ENCODE measurements around the gene PCDHB7.
"Not testable (repeated sequence)": the region's sequence is repeated elsewhere in the genome, so short reads cannot be mapped to it uniquely, and the experiment has no call there.

PCDHB7 gene

DNA sequence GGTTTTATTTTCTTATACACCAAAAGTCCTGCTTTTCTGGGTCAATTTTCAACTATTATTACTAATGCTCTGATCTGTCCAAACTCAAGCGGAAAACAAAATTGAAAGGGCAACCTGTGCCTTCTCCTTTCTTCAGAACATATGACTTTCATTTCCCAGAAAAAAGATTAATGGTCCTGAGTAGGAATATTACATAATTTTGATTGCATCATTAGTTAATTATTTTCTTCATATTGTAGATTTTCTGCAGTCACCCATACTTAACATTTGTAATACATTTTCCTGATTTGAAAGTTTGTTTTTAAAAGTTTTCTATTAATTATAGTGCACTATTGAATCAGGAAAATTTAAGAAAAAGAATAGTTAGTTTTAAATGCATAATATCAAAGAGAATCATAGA, 3.5 kb downstream of the PCDHB7 start:
- Histone ChIP-seq H3K9ac (ENCODE audit: low read length) (no peak overlapping the region), H3K9me2 (replicated peaks; ENCODE audit: insufficient read depth, low read length) (no peaks in the 10 kb centered on the region), H3K4me3 (ENCODE audit: insufficient read depth, low read length, poor library complexity, severe bottlenecking) (no peak overlapping the region), H3K9me3 (ENCODE audit: insufficient read depth, low read length) (no peaks in the 10 kb centered on the region), H3K79me2 (ENCODE audit: insufficient read depth, low read length) (no peaks in the 10 kb centered on the region), H2AFZ (ENCODE audit: low read depth, low read length, severe bottlenecking) (no peak overlapping the region), H4K20me1 (ENCODE audit: low read depth, low read length) (no peaks in the 10 kb centered on the region; the same call in 1 of the 2 replicates), H3K27me3 (ENCODE audit: low read length) (peaks cover 3% of the 10 kb centered on the region; the same call in 1 of the 2 replicates), H3K27ac (ENCODE audit: low read depth, low read length) (no peak overlapping the region), H3F3A (ENCODE audit: insufficient read depth) (no peaks in the 10 kb centered on the region), H3K4me2 (ENCODE audit: low read depth, low read length, poor library complexity, severe bottlenecking) (no peak overlapping the region), H3K36me3 (ENCODE audit: low read length) (no peaks in the 10 kb centered on the region)
- no peak for TF ChIP-seq EZH2phosphoT487 (conservative IDR thresholded peaks at IDR 0.05; ENCODE audit: low read length)
- TF ChIP-seq, protein P1, sequence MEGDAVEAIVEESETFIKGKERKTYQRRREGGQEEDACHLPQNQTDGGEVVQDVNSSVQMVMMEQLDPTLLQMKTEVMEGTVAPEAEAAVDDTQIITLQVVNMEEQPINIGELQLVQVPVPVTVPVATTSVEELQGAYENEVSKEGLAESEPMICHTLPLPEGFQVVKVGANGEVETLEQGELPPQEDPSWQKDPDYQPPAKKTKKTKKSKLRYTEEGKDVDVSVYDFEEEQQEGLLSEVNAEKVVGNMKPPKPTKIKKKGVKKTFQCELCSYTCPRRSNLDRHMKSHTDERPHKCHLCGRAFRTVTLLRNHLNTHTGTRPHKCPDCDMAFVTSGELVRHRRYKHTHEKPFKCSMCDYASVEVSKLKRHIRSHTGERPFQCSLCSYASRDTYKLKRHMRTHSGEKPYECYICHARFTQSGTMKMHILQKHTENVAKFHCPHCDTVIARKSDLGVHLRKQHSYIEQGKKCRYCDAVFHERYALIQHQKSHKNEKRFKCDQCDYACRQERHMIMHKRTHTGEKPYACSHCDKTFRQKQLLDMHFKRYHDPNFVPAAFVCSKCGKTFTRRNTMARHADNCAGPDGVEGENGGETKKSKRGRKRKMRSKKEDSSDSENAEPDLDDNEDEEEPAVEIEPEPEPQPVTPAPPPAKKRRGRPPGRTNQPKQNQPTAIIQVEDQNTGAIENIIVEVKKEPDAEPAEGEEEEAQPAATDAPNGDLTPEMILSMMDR (IDR thresholded peaks at IDR 0.05; ENCODE audit: insufficient read depth, low read length, poor library complexity, severe bottlenecking) = no peak

DNA sequence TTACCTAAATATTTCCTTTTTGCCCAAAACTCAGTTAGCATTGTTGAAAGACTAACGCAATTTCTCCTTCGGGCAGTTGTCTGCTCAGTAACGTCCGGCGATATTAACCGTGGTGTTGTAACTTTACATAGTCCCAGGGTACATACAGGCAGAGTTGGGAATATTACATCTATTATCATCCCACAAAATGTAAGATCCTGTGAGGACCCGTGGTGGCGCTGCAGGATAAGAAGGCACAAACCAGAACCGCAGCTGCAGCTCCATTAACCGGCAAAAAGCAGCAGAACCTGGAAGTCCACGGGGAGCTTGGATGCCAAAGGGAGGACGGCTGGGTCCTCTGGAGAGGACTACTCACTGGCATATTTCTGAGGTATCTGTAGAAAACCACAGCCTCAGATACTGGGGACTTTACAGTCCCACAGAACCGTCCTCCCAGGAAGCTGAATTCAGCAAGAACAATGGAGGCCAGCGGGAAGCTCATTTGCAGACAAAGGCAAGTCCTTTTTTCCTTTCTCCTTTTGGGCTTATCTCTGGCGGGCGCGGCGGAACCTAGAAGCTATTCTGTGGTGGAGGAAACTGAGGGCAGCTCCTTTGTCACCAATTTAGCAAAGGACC, 5.2 kb downstream of the PCDHB7 start, which contains the start of gene PCDHB8:
Gene PCDHB8 (plus strand): TSS at position 214 of the 615 bp plus-strand sequence. CDS start 245 bp downstream, at position 459.
- H4K20me1 ChIP-seq (ENCODE audit: low read depth, low read length); H3K4me3 ChIP-seq (ENCODE audit: insufficient read depth, low read length, poor library complexity, severe bottlenecking); H3K9ac ChIP-seq (ENCODE audit: low read length); H3F3A ChIP-seq (ENCODE audit: insufficient read depth); H3K79me2 ChIP-seq (ENCODE audit: insufficient read depth, low read length); H3K27ac ChIP-seq (ENCODE audit: low read depth, low read length); H3K27me3 ChIP-seq (ENCODE audit: low read length); H3K9me2 ChIP-seq (replicated peaks; ENCODE audit: insufficient read depth, low read length); H3K36me3 ChIP-seq (ENCODE audit: low read length); H3K4me2 ChIP-seq (ENCODE audit: low read depth, low read length, poor library complexity, severe bottlenecking); H2AFZ ChIP-seq (ENCODE audit: low read depth, low read length, severe bottlenecking); H3K9me3 ChIP-seq (ENCODE audit: insufficient read depth, low read length): not testable (repeated sequence)

DNA sequence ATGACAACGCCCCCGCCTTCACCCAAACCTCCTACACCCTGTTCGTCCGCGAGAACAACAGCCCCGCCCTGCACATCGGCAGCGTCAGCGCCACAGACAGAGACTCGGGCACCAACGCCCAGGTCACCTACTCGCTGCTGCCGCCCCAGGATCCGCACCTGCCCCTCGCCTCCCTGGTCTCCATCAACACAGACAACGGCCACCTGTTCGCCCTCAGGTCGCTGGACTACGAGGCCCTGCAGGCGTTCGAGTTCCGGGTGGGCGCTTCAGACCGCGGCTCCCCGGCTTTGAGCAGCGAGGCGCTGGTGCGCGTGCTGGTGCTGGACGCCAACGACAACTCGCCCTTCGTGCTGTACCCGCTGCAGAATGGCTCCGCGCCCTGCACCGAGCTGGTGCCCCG, 6.9 kb downstream of the PCDHB7 start:
- not testable (repeated sequence) for H3K27me3 ChIP-seq (ENCODE audit: low read length); H3K9me2 ChIP-seq (replicated peaks; ENCODE audit: insufficient read depth, low read length); H3K4me3 ChIP-seq (ENCODE audit: insufficient read depth, low read length, poor library complexity, severe bottlenecking); H4K20me1 ChIP-seq (ENCODE audit: low read depth, low read length); H3K4me2 ChIP-seq (ENCODE audit: low read depth, low read length, poor library complexity, severe bottlenecking); H3F3A ChIP-seq (ENCODE audit: insufficient read depth); H3K9me3 ChIP-seq (ENCODE audit: insufficient read depth, low read length); H3K36me3 ChIP-seq (ENCODE audit: low read length); H2AFZ ChIP-seq (ENCODE audit: low read depth, low read length, severe bottlenecking); H3K9ac ChIP-seq (ENCODE audit: low read length); H3K27ac ChIP-seq (ENCODE audit: low read depth, low read length); H3K79me2 ChIP-seq (ENCODE audit: insufficient read depth, low read length)

DNA sequence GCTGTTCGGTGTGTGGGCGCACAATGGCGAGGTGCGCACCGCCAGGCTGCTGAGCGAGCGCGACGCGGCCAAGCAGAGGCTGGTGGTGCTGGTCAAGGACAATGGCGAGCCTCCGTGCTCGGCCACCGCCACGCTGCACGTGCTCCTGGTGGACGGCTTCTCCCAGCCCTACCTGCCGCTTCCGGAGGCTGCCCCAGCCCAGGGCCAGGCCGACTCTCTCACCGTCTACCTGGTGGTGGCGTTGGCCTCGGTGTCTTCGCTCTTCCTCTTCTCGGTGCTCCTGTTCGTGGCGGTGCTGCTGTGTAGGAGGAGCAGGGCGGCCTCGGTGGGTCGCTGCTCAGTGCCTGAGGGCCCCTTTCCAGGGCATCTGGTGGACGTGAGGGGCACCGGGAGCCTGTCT, 7.4 kb downstream of the PCDHB7 start:
- H3K9ac ChIP-seq (ENCODE audit: low read length); H2AFZ ChIP-seq (ENCODE audit: low read depth, low read length, severe bottlenecking); H3K9me2 ChIP-seq (replicated peaks; ENCODE audit: insufficient read depth, low read length); H3F3A ChIP-seq (ENCODE audit: insufficient read depth); H3K27me3 ChIP-seq (ENCODE audit: low read length); H3K4me2 ChIP-seq (ENCODE audit: low read depth, low read length, poor library complexity, severe bottlenecking); H3K79me2 ChIP-seq (ENCODE audit: insufficient read depth, low read length); H4K20me1 ChIP-seq (ENCODE audit: low read depth, low read length); H3K36me3 ChIP-seq (ENCODE audit: low read length); H3K4me3 ChIP-seq (ENCODE audit: insufficient read depth, low read length, poor library complexity, severe bottlenecking); H3K9me3 ChIP-seq (ENCODE audit: insufficient read depth, low read length); H3K27ac ChIP-seq (ENCODE audit: low read depth, low read length): not testable (repeated sequence)

DNA sequence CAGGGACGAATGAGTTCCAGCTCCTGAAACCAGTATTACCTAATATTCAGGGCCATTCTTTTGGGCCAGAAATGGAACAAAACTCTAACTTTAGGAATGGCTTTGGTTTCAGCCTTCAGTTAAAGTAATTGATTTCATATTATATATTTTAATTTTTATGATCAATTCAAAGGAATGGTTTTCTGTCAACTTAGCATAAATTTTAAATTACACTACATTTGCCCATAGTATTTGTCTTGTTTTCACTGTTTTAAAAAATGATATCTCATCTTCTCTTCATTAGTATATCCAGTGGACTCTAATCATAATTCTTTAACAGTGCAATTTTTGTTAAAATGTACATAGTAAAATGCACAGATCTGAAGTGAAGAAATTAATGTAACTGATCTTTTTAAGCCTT, 7.9 kb downstream of the PCDHB7 start:
- peaks cover 3% of the 10 kb centered on the region; the same call in 1 of the 2 replicates for H3K27me3 ChIP-seq (ENCODE audit: low read length)
- H4K20me1 ChIP-seq (ENCODE audit: low read depth, low read length) = no peaks in the 10 kb centered on the region; the same call in 1 of the 2 replicates
- H3K27ac ChIP-seq (ENCODE audit: low read depth, low read length) = no peak overlapping the region
- no peak overlapping the region for H3K9ac ChIP-seq (ENCODE audit: low read length)
- no peaks in the 10 kb centered on the region for H3K79me2 ChIP-seq (ENCODE audit: insufficient read depth, low read length)
- H3K9me2 ChIP-seq (replicated peaks; ENCODE audit: insufficient read depth, low read length) = no peaks in the 10 kb centered on the region
- H2AFZ ChIP-seq (ENCODE audit: low read depth, low read length, severe bottlenecking) = no peak overlapping the region
- TF ChIP-seq EZH2phosphoT487 (conservative IDR thresholded peaks at IDR 0.05; ENCODE audit: low read length) = no peak
- TF ChIP-seq, protein P1 (IDR thresholded peaks at IDR 0.05; ENCODE audit: insufficient read depth, low read length, poor library complexity, severe bottlenecking) = no peak
- H3F3A ChIP-seq (ENCODE audit: insufficient read depth) = no peaks in the 10 kb centered on the region
- H3K4me2 ChIP-seq (ENCODE audit: low read depth, low read length, poor library complexity, severe bottlenecking) = no peak overlapping the region
- H3K36me3 ChIP-seq (ENCODE audit: low read length) = no peaks in the 10 kb centered on the region
- H3K9me3 ChIP-seq (ENCODE audit: insufficient read depth, low read length) = no peaks in the 10 kb centered on the region
- H3K4me3 ChIP-seq (ENCODE audit: insufficient read depth, low read length, poor library complexity, severe bottlenecking) = no peak overlapping the region
